A549 (cell line): ENCODE measurements around the gene PRSS12.

Experiments
- CEBPB ChIP-seq, 2 experiments: fragments of >200 bp in 1 of 2; sonication (Bioruptor Twin) in 1 of 2; formaldehyde crosslinking in 1 of 2; IDR thresholded peaks; 2 replicates each; pipeline ENCODE4 v1.6.1; 2012 to 2016
- EP300 ChIP-seq, 2 experiments: fragments of >200 bp; sonication (Bioruptor Twin); formaldehyde crosslinking; IDR thresholded peaks; 2 replicates in 1 of 2; 3 replicates in 1 of 2; pipeline ENCODE4 v1.6.1; 2016 to 2017
- GATA3 ChIP-seq: IDR thresholded peaks from 2 replicates; pipeline ENCODE4 v1.6.1; 2012; ENCODE audit warnings: borderline replicate concordance
- HDAC2 ChIP-seq: fragments of 200-600 bp; sonication (generic); IDR thresholded peaks from 2 replicates; pipeline ENCODE4 v1.6.1; 2016
- KDM1A ChIP-seq: fragments of 200-600 bp; sonication (generic); IDR thresholded peaks from 2 replicates; pipeline ENCODE4 v1.6.1; 2016; ENCODE audit warnings: low read depth, mild to moderate bottlenecking
- MYC ChIP-seq: IDR thresholded peaks from 2 replicates; pipeline ENCODE4 v1.6.1; 2012; ENCODE audit warnings: mild to moderate bottlenecking, inconsistent platforms, low read length, improper control_type of control experiment, borderline replicate concordance
- POLR2A ChIP-seq: IDR thresholded peaks from 2 replicates; pipeline ENCODE4 v1.6.1; 2012; ENCODE audit warnings: mild to moderate bottlenecking, low read length
- POLR2AphosphoS2 ChIP-seq: conservative IDR thresholded peaks from 2 replicates; pipeline ENCODE4 v1.6.1; 2012; ENCODE audit warnings: low read length, improper control_type of control experiment, inconsistent platforms
- RAD21 ChIP-seq, 2 experiments: fragments of >200 bp in 1 of 2; sonication (Bioruptor Twin) in 1 of 2; formaldehyde crosslinking in 1 of 2; IDR thresholded peaks in 1 of 2; conservative IDR thresholded peaks in 1 of 2; 2 replicates in 1 of 2; 3 replicates in 1 of 2; pipeline ENCODE4 v1.6.1; 2012 to 2018; ENCODE audit warnings: inconsistent platforms in 1 of 2
- SMC3 ChIP-seq: fragments of >200 bp; sonication (Bioruptor Twin); formaldehyde crosslinking; IDR thresholded peaks from 3 replicates; pipeline ENCODE4 v1.6.1; 2018; ENCODE audit warnings: inconsistent platforms
- SREBF2 ChIP-seq: fragments of 450-650 bp; IDR thresholded peaks from 2 replicates; pipeline ENCODE4 v1.6.1; 2014; ENCODE audit warnings: mild to moderate bottlenecking, moderate library complexity
- TF ChIP-seq, protein P1 (sequence below): fragments of >200 bp; sonication (Bioruptor Twin); formaldehyde crosslinking; IDR thresholded peaks from 3 replicates; pipeline ENCODE4 v1.5.1; 2016
- TF ChIP-seq, protein P2 (sequence below): fragments of >200 bp; sonication (Bioruptor Twin); formaldehyde crosslinking; IDR thresholded peaks from 3 replicates; pipeline ENCODE4 v1.6.1; 2016
- TF ChIP-seq, protein P3 (sequence below): IDR thresholded peaks from 2 replicates; pipeline ENCODE4 v1.6.1; 2012

DNA sequence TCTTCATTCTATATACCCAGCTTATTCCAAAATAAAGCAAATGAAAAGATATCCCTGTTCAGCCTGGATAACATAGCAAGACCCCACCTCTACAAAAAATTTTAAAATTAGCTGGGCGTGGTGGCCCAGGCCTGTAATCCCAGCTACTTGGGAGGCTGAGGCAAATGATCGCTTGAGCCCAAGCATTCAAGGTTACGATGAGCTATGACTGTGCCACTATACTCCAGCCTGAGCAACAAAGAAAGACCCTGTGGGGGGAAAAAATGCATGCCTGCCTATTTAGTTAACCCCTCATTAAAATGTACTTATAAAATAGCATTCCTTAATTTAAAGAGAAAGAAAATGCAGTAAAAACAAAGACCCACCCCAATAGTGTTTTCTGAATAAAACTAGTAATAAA, 9.3 kb downstream of the PRSS12 start:
- TF ChIP-seq, protein P1, sequence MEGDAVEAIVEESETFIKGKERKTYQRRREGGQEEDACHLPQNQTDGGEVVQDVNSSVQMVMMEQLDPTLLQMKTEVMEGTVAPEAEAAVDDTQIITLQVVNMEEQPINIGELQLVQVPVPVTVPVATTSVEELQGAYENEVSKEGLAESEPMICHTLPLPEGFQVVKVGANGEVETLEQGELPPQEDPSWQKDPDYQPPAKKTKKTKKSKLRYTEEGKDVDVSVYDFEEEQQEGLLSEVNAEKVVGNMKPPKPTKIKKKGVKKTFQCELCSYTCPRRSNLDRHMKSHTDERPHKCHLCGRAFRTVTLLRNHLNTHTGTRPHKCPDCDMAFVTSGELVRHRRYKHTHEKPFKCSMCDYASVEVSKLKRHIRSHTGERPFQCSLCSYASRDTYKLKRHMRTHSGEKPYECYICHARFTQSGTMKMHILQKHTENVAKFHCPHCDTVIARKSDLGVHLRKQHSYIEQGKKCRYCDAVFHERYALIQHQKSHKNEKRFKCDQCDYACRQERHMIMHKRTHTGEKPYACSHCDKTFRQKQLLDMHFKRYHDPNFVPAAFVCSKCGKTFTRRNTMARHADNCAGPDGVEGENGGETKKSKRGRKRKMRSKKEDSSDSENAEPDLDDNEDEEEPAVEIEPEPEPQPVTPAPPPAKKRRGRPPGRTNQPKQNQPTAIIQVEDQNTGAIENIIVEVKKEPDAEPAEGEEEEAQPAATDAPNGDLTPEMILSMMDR: no peak
- no peak for TF ChIP-seq POLR2AphosphoS2
- no peak for TF ChIP-seq EP300 (IDR thresholded peaks at IDR 0.05)
- no peak for TF ChIP-seq POLR2A
- no peak for TF ChIP-seq SMC3
- no peak for TF ChIP-seq HDAC2
- TF ChIP-seq MYC: no peak
- TF ChIP-seq SREBF2: no peak
- TF ChIP-seq CEBPB (IDR thresholded peaks at IDR 0.05): no peak
- TF ChIP-seq, protein P2, sequence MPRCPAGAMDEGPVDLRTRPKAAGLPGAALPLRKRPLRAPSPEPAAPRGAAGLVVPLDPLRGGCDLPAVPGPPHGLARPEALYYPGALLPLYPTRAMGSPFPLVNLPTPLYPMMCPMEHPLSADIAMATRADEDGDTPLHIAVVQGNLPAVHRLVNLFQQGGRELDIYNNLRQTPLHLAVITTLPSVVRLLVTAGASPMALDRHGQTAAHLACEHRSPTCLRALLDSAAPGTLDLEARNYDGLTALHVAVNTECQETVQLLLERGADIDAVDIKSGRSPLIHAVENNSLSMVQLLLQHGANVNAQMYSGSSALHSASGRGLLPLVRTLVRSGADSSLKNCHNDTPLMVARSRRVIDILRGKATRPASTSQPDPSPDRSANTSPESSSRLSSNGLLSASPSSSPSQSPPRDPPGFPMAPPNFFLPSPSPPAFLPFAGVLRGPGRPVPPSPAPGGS: no peak
- TF ChIP-seq, protein P3, sequence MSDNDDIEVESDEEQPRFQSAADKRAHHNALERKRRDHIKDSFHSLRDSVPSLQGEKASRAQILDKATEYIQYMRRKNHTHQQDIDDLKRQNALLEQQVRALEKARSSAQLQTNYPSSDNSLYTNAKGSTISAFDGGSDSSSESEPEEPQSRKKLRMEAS: no peak
- TF ChIP-seq KDM1A: no peak
- no peak for TF ChIP-seq GATA3
- no peak for TF ChIP-seq RAD21 (conservative IDR thresholded peaks at IDR 0.05 in 1 of 2, IDR thresholded peaks at IDR 0.05 in 1 of 2)
